DLD1 (cell line): Measurements from ENCODE around the gene CDH4.

ENCODE experiments used
- in situ Hi-C: cut with HindIII; loops from 2 replicates; pipeline ENCODE4 v1.10.0; 2017; ENCODE audit warnings: low sequenced_read_pairs

CDH4 gene

DNA sequence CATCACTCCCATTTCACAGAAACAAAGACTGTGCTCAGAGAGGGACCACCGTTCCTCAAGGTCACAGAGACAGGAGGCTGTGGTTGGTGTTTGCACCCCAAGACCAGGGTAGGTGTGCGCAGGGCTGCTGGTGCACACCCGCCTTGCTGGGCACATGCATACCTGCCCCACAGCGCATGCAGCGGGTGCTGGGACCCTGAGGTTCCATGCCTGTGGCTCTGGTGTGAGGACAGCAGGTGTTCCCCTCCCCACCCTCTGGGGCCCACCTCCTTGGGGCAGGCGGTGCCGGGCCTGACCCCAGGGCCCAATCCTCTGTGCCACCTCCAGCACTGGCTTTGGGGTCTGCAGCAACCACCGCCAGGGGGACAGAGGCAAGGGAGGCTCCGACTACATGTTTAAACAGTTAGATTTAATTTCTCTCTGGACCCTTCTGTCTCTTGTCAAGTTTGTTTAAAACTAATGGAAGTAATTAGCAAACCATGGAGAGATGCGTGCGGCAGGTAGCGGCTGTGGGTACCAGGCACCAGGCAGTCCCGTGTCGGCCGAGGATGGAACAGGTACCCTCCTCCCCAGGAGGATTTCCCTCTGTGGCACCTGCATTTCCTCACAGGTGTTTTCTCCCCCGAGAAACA is 485.9 kb downstream of the CDH4 start:
- in situ Hi-C loops: no loop called here

GRCh38 chr20:61738601-61739069 is 486.6 kb downstream of the CDH4 start:
- in situ Hi-C loops: no loop called here

DNA sequence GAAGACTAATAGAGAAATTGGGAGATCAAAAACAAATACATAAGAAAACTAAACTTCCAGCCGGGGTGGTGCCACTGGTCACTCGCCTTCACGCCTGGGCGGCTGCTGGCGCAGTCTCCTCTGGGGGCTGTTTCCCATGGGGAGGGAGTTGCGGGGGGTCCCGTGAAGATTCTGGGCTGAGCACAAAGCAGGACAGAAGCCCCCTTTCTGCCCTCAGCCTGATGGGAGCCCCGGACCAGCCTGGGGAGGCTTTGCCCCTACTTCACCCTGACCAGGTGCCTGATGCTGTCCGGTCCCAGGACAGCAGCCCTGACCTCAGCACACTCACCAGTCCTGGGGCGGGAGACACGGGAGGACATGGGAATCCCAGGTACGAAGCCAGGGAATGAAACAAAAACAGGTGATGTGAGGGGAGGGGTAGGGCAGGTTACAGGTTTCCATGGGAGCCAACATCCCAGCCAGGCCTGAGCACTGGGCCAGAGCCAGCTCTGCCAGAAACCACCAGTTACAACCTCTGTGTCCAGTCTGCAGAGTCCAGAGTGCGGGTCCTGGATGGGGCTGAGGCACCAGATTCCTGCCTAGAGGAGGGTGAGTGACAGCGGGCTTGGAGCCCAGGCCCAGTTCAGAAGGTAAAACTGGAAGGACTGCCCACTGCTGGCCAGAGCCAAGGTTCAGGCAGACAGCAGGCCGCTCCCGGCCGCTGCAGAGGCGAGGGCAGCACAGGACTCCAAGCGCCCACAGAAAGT is 487.2 kb downstream of the CDH4 start:
- in situ Hi-C loops: no loop called here

DNA sequence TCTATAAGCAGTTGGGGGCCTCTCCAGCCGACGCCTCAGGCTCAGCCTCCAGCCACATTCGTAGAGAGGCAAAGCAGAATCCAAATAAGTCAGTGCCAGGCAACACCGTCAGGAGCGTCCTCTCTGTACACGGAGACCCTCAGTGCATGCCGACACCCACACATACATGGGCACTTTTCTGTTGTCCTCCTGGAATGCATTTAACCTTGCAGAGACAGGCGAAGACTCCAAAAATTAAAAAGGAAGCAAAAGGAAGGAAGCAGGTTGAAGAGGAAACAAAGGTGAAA is 487.7 kb downstream of the CDH4 start:
- in situ Hi-C loops: no loop called here

- in situ Hi-C loops: no loop called here
Measured at GRCh38 chr20:61742097-61742825, 490.2 kb downstream of the CDH4 start.

GRCh38 chr20:61743606-61744005 is 491.5 kb downstream of the CDH4 start:
- in situ Hi-C loops: no loop called here

DNA sequence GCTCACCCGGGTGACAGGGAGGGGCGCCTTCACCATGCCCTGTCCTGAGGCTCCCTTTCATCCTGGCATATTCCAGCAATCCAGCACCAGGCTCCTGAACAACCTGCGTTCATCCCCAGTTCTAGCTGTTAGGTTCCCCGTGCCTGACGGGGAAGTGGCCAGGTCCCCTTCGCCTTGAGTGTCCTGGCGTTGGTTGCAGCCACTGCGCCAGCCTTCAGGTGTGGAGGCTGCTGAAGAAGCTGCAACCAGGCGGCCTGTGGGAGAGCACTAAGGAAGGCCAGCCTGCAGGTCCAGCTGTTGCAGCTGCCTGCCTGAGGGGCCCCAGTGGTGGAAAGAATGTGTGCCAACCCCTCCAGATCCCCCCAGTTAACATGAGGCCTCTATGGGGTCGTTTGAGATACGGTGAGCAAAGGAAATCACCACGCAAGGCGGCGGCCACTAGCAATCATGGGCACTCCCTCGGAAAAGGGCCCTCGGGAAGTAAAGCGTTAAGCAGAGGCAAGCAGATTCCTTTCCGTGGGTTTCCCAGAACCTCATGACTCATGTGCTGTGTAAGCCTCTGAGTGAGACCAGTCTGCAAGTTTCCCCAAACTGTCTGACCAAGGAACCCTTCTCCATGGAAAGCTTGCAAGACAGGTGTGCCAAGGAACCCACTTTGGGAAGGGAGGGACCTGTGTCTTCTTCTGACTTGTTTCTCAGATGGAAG is 492.8 kb downstream of the CDH4 start:
- in situ Hi-C loops: no loop called here

GRCh38 chr20:61745397-61746146 is 493.5 kb downstream of the CDH4 start:
- in situ Hi-C loops: no loop called here

DNA sequence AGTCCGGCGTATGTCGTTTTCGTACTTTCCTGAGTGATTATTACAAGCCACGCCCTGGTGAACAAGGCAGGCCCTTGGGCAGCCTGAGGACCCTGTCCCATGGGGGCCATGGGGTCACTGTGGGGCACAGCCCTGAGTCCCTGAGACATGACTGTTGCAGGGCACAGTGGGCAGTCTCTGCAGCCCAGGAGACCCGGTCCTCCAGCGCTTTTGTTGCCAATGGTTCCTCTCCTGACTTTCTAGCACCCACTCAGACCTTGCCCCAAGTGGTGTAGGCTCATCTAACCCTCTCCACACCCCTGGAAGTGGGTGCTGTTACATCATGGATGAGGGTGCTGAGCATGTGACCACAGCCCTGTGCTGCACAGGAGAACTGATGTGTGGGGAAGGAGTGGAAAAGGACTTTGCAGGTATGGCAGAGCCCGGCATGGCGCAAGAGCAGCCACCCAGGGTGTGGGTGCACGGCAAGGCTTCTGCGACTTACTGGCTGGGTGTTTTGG is 494.1 kb downstream of the CDH4 start:
- in situ Hi-C loops: no loop called here

DNA sequence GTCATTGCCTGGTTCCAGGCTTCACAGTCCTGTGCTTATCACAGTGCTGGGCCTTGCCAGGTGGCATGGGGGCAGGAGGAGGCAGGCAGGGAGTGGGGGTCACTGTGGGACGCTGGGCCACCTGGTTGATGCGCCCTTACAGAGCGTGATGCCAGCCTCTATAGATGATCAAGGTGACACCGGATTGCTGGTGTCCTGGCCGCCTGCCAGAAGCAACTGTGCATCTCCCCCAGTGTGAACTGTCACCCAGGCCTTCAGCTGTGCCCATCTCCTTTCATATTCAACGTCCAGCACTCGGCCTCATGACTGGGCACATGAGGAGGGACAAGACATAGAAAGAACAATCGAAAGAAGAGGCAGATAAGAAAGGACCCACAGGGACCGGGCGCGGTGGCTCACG is 494.7 kb downstream of the CDH4 start:
- in situ Hi-C loops: no loop called here

GRCh38 chr20:61748376-61748775 is 496.3 kb downstream of the CDH4 start:
- in situ Hi-C loops: no loop called here

GRCh38 chr20:61749406-61750075 is 497.5 kb downstream of the CDH4 start:
- in situ Hi-C loops: no loop called here

DNA sequence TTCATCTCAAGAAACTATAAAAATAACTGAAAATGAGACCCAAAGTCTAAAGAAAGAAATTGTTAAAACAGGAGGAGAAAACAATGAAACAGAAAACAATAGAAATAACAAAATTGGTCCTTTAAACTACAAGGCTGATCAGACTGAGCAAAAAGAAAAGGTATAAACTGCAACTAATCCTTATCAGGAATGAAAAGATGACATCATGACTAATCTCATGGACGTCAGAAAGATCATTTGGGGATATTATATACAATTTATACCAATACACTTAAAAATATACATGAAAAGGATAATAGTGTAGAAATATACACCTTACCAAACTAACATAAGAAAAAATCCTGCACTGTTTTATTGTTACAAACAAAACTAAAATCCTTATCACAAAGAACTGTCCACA is 498.0 kb downstream of the CDH4 start:
- in situ Hi-C loops: no loop called here

GRCh38 chr20:61752576-61752975 is 500.5 kb downstream of the CDH4 start:
- in situ Hi-C loops: no loop called here

DNA sequence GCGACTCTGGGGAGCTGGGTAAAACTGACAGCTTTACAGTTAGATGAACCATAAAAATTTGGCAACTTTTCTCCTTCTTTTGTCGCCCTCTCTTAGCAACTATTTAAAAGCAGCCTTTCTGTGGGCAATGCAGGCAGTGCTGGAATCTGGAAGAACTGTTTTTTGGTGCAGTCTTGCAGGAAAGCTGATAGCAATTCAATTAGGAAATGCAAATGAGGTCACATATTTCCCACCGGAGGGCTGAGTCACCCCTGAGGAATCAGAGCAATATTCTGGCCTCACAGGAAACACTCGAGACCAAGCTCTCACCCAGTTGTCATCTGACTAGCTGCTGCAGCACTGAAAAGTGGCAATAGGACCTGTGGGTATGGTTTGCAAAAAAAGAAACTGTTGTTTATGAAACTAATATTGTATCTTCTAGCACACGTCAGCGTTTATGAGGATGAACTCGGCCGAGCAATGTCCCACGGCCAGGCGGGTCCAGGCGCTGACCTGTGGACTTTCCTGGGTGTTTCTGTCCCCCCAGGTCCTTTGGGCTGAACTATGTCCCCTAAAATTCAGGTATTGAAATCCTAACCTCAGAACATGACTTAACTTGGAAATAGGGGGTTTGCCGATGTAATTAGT is 501.4 kb downstream of the CDH4 start:
- in situ Hi-C loops: no loop called here

- in situ Hi-C loops: no loop called here
Measured at GRCh38 chr20:61753987-61754956, 502.2 kb downstream of the CDH4 start.

- in situ Hi-C loops: no loop called here
Measured at GRCh38 chr20:61754976-61755778, 503.1 kb downstream of the CDH4 start.
